NOMO-1 treated with DMSO at 0.1 percent for 48 hours (cell line): ENCODE measurements around the gene PEX12.
A peak's percentile ranks its signal among the peaks of the same experiment; 100 is the strongest.
"Not testable (repeated sequence)": the region's sequence is repeated elsewhere in the genome, so short reads cannot be mapped to it uniquely, and the experiment has no call there.

Experiments
- DNase-seq: peaks from one replicate; lab custom pipeline; 2025; ENCODE audit not compliant: unreplicated experiment; lab: John Stamatoyannopoulos, UW

Gene PEX12

DNA sequence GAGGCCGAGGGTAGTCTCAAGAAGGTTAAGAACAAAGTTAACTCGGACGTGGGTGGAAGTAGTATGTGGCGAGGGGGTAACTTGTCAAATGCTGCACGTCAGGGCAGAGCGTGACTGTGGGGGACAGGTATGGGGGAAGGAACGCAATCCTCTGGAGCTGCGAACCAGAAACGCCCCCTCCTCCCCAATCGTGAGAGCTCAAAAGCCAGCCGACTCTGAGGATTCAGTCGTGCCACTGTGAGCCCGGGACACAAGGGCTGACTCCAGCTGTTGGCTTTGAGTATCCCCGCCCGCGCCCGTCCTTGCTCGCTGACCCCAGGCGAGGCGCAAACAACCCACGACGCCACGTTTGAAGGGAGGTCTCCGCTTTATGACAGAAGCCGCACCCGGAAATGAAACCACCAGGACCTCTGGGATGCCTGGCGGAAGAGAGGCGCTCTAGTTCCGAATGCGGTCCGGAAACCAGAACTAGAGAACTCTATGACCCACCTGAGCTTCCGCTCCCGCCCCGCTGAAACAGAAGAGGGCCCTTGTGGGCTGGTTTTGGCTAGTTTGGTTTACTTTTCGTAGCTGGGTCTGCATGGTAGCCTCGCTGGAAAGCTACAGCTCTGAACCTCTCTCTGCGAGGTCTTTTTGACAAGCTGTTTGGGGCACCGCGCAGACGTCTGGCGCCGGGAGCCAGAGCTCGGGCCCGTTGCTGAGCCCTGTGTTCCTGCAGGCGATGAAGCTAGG, at the start of gene PEX12:
PEX12 (minus strand) TSS at position 375 of the 732 bp plus-strand sequence. CDS start 550 bp downstream, outside the sequence.
- peak; percentile 93 for DNase-seq

DNA sequence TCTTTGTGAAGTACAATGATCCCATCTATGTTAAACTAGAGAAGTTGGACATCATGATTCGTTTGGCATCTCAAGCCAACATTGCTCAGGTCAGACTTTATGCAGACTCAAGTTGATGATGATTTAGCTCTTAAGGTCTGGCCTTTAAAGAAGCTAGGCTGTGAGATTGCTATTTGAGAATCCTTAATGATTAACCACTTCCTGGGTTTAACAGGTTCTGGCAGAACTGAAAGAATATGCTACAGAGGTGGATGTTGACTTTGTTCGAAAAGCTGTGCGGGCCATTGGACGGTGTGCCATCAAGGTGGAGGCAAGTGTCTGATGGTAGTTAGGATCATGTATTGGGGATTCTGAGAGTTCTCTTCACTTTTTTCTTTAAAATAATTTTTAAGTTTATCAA, 49.0 kb upstream of the PEX12 start:
- no peak for DNase-seq

DNA sequence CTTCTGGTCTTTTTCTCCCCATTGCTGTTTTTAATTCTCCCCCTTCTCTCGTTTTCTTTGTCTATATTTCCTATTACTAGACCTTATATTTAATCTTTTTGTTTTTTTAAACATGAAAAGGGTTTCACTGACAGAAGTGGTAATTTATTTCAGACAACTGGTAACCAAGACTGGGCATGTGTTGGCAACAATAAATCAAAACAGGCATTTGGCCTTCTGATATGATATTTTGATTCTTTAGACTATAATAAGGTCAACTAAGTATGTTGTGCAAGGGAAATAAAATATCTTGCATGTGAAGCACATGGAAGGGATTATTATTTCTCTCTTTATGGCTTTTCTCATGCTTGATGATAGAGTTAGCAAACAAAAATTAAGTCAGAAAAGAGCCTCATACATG, 43.4 kb upstream of the PEX12 start:
- no peak for DNase-seq

DNA sequence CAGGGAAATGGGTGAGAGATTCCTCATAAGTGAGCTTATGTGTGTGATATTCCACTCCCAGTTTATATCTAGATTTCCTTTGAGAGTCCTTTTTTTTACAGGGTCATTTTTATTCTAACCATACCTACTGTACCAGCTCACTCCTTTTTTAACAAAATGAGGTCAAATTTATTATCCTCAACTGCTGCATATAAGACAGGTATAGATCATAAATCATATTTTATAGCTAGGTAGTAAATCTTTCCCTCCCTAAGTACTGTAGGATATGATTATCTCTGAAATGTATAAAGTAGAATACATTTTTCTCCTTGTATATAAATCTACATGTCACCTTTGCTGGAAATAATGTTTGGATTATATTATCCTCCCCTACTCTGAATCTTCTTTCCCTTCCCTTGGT, 40.3 kb upstream of the PEX12 start:
- DNase-seq: no peak

DNA sequence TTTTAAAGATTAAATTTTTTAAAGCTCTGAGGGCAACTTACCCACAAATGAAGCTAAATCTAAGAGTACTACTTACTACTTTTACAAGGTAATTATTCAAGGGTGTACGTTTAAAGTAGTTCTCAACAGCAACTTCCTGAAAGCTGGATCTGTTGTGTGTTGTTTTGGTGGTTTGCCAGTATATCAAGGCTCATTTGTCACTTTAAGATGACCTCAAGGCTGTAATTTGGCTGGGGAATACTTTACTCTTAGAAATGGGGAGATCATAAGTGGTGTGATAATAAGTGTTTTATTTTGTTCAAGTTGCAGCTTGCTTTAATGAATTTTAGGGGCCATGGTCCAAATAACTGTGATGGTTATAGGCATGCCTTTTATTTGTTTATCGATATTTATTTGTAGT, 39.1 kb upstream of the PEX12 start:
- no peak for DNase-seq

DNA sequence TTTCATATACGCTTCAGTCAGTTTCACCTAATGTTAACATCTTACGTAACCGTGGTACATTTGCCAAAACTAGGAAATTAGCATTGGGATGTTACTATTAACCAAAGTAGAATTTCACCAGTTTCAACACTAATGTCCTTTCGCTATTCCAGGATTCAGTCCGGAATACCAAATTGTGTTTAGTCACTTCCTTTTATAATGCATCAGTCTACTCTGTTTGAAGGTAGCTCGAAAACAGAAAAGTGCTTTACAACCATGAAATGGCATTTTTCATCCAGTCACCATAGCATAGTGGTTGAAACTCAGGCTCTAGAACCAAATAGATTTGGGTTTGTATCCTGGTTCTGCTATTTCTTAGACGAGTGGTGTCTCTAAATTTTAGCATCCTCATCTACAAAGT, 38.2 kb upstream of the PEX12 start:
- no peak for DNase-seq

DNA sequence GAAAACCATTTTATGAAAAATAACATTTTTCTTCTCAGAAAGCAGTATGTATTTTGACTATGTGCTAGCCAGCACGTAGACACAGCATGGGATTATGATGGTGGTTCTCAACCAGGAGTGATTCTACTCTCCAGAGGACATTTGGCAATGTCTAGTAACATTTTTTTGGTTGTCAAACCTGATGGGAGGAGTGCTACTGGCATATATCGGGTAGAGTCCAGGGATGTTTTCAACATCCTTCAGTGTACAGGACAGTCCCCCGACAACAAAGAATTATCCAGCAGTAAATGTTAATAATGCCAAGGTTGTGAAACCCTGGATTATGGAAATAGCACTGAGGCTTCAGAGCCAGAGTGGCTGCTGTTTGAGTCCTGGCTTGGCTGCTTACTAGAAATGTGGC, 36.4 kb upstream of the PEX12 start:
- DNase-seq: no peak

DNA sequence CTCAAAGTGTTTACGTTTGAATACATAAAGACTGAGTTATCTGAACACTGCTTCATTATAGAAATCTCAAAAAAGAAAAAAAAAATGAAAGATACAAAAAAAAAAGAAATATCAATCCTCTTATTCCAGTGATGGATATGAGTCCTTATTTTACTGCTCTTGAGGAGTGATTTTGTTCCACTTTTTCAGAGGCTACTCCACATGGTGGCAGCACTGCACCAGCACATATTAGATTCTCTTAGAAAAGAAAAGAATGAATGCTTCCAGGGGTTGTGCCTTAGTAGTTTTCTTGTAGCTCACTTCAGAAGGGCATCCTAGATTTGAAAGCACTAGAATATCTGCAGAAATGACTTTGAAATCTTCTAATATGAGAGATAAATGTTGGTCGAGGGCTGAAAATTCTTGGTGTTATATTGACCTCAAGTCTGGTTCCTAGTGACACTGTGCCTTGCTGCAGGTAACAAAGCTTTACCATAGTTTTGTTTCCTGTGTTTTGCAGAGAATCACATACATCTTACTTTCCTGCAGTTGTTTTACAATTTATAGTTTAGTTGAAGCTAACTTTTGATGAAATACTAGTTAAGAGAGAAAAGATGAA, 34.7 kb upstream of the PEX12 start:
- peak; percentile 5 for DNase-seq

DNA sequence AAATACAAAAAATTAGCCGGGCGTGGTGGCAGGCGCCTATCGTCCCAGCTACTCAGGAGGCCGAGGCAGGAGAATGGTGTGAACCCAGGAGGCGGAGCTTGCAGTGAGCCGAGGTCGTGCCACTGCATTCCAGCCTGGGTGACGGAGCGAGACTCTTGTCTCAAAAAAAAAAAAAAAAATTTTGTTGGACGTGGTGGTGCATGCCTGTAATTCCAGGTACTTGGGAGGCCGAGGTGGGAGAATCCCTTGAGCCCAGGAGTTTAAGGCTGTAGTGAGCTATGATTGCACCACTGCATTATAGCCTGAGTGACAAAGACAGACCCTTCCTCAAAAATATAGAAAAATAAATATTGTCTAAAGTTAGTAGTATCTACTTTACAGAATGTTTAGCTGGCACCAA, 32.4 kb upstream of the PEX12 start:
- not testable (repeated sequence) for DNase-seq

DNA sequence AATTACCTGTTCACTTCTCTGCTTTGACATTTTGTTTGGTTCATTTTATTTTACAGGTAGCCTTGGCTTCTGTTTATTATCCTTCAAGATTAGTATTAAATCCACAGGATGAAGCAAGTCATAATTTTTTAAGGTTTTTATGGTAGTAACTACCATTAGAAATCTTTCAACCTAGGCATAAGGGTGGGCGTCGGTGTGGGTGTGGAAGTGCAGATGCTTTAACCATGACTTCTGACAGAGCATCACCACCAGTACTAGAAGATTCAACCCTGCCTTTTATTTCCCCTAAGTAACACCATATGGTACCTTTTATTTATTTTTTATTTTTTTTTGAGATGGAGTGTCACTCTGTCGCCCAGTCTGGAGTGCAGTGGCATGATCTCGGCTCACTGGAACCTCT, 31.5 kb upstream of the PEX12 start:
- DNase-seq: no peak

DNA sequence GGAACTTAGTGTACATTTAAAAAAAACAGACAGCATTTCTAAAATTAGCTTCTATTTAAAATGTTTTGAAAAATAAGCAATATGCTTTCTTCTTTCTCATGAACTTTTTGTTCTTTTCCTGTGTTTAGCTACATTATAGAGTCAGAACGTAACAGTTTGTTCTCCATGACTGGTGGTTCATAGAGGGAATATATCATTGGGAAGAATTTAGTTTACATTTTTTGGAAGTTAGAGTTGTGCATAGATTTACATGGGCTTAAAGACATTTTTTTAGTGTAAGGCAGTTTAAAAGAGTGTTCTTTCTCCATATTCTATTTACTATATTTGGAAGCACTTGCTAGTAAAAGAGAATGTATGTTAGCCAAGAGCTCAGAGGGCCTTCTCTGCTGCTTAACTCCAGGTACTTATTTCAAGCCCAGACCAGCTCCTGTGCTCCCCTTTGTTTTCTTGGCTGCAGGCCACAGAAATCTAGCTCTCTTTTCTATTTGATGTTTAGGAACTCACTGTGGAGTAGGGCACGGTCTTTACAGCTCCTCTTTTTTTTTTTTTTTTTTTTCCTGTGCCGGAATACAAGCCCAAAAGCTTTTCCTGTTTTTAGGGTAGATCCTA, 29.0 kb upstream of the PEX12 start:
- no peak for DNase-seq

DNA sequence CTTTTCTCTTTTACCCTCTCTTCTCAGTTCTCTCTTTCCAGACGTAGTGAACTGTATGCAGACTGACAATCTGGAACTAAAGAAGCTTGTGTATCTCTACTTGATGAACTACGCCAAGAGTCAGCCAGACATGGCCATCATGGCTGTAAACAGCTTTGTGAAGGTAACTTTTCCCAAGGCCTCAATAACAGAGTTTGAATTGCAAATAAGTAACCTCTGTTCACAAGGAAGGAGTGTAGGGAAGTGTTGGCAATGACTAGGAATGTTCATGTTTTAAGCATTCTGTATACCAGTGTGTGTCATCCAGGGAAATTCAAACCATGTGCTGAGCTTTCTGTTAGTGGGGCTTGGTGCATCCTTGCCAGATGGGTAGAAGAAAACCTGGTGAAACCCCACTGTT, 27.3 kb upstream of the PEX12 start:
- no peak for DNase-seq

DNA sequence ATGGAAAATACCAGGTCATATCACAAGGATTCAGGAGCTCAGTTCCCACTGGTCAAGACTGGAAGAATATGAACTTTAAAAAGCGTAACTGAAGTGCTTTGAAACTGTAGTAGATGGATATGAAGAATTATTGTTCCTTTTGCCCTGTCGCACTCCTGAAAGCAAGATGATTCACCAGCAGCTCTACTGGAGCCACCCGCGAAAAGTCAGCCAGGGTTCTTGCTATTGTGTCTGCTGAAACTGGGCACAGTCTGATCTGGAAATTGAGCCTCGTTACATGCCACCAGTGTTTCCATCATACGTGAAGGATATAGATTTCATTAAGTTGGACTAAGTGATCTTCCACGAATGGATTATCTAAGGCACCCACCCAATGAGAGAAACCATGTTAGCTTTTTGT, 25.3 kb upstream of the PEX12 start:
- DNase-seq: no peak

DNA sequence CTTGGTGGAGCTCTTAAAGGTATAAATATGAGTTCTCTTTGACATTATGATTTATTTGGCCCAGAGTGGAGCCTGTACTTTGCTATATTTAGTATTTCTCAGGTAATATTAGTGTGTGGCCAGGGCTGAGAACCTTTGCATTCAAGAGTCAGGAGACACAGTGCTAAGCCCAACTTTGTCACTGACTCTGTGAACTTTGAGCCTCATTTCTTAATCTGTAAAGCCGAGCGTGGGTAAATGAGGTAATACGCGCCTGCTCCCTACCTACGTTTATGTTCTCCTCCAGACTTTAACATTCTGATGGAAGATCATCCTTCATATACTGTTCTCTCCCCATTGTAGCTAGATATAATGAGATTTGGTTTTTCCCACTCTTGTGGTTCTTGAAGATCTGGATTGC, 19.2 kb upstream of the PEX12 start:
- no peak for DNase-seq

DNA sequence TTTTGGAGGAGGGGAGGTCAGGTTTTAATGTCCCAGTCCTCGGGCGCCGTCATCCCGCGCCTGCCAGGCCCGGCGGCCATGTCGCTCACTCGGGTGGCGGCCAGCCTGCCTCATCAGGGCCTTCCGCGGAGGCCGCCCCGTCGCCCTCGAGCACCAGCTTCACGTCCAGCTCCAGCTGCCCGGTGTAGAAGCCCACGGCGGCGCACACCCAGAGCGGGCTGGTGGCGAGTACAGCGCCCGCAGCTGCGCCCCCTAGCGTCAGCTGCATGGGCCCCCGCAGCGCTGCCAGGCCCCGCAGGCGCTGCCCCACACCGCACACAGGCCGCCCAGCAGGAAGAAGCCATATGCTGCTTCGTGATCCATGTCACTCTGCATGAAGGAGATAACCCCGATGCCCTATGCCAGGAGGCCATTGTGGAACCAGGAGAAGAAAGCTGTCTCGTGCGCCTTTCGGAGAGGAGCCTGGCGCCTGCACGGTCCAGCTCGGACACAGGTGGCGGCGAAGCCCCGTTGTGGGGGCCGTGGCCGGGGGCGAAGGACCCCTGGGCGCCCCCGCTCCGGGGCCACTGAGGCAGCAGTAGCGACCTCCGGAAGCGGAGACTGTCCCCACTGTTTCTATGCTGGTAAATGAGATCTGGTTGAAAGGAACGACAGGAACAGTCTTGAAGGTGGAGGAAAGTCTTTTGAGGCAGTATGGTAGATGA, 18.3 kb upstream of the PEX12 start:
- DNase-seq: no peak

DNA sequence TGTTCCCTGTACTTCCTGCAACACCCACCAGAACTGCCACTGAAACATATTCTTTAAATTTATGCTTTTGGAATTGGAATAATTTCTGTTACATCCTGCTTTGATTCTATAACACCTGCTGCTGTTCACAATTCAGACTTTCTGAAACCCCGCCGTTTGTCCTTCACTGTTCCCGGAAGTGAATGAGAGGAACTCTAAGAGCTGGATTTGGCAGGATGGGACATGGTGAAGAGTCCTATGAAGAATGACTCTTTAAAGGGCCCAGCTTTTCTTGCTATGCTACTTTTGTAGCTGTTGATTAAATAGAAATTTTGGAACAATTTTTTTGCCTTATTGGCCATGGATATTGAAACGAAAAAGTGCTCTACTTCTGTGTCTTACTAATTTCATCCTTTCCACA, 17.7 kb upstream of the PEX12 start:
- no peak for DNase-seq

DNA sequence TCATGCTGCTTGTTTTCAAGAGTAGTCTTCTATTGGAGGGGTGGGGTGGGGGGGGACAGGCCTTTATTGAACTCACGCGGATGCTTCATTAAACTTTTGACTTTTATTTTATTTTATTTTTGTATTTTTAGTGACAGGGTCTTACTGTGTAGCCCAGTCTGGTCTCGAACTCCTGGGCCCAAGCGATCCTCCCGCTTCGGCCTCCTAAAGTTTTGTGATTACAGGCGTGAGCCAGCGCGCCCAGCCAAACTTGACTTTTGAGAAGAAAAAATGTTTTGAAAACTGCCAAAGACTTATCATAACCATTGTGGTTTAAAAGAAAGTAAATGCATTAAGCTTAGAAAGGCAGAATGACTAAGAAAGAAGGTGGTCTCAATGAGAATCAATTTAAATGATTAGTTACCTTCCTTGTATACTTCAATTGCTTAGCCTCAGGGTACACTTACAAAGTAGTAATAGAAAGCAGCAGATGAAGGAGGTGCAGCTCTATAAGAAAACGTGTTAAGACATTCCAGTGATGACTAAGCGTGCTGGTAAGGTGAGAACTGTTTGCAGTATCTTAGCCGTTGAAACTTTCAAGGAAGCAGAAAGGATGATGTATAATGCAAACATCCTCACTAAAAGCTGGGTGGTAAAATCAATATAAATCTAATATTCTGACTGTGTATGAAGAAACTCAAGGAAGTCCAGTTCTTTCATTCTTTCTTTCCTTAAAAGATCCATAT, 10.0 kb upstream of the PEX12 start:
- DNase-seq: no peak

DNA sequence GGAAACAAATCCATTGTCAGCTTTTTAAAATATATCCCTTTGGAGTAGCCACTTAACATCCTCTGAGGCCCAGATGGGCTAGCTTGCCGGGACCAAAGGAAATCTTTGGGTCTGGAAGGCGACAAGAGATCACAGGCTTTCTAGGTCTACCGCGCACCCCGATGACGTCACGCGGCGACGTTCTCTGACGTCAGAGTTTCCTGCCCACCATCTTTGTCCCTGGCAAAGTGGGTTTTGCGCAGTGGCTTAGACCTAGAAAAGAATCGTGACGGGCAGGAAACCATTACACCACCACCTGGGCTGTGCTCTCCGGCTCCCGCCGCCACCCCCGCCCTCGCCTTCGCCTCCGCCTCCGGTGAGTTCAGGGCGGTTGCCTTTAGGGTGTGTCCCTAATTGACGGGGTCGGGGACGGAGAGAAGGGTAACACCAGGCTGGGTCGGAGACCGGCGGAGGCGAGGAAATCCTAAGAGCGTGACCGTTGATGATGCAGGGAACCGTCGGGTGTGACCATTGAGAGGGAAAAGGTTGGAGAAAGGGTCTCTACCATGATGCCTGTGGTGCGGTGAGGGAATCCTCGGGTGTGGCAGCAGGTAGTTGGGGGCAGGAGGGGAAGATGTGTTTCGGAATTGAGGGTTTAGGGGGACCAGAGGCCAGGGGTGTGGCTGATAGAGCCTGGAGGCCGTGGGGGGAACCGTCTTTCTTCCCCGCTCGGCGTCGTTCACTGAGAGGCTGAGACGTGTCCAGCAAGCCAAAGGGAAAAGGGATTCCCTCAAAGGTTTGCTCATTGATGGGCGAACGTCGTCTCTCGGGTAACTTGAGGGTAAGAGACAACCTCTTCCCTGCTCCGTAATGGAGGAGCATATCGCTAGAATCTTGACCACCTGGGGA, 8.9 kb upstream of the PEX12 start, which contains the start of gene AP2B1:
AP2B1 (plus strand) TSS at position 249 of the 888 bp plus-strand sequence. CDS start 6,709 bp downstream, outside the sequence.
- DNase-seq: peak; percentile 95

DNA sequence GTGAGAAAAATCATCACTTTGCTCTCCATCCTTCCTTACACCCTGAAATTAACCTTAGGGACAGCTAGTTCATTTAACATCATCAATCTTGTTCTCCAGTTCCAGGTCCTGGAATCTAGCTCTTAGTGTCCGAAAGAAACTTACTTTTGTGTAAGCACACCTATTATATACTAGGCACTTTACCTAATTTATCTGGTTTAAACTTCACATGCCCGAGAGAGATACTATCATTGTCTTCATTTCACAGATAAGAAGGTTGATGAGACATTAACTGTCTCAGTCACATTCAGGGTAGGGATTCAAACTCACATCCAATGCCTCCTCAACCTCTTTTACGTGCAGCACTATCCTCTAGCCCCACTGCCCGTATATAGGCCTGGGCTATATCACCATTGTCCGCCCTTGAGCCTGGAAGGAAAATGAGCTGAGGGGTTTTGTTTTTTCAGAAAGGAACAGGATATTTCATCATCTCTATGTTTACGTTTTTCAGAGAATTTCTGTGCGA, 8.2 kb upstream of the PEX12 start:
- DNase-seq: no peak

DNA sequence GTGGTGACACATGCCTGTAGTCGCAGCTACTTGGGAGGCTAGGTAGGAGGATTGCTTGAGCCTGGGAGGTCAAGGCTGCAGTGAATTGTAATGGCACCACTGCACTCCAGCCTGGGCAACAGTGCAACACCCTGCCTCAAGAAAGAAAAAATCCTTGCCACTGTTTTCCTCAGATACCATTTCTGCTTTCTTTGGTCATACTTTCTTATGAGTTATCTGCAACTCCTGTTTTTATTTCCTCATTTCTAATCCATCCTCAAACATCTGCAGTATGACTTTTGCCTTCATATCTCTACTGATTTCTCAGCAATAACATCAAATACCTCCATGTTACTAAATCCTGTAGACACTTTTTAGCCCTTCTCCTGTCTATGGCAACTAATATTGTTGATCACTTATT, 5.7 kb upstream of the PEX12 start:
- DNase-seq: peak; percentile 9
